ENCODE results near the gene ABI3BP. TPM values are rescaled to one million over a fixed set of nuclear protein-coding genes. Genes with fewer than 3 reads are reported as not detected.

ABI3BP gene
- total and polyA plus RNA-seq, 10 of the 15 experiments (the other 5 are each of a cell fraction or from before 2014, with no cell fraction given), result 0.03 to 0.42 (median 0.11) TPM; not detected in 4

- ChIA-PET CTCF (interaction anchor here (0.7 kb wide), 1 partner anchor 143 kb away, joined by 3 read pairs; no protein-coding TSS in a partner anchor), SMC1A (ENCODE audit: uncharacterized antibody, unreplicated experiment) (no interaction called here), POLR2A (interaction anchor here (0.7 kb wide), 1 partner anchor 103 kb away, joined by 5 read pairs; no protein-coding TSS in a partner anchor), RAD21 (ENCODE audit: unreplicated experiment) (no interaction called here)
- H3K36me3 ChIP-seq (ENCODE audit: control insufficient read depth in 2 of 2, insufficient read depth in 2 of 2, low read length in 1 of 2), result no peaks in the 10 kb centered on the region
- DNase-seq (ENCODE audit: low read depth, low spot score), result no peak
- no peaks in the 10 kb centered on the region for H3K27me3 ChIP-seq (replicated peaks in 1 of 2; ENCODE audit: control insufficient read depth in 2 of 2, insufficient read depth in 2 of 2, low read length in 1 of 2)
- FAIRE-seq, result no peak
- no peak overlapping the region for H3K4me2 ChIP-seq (ENCODE audit: control insufficient read depth, insufficient read depth)
- no peak overlapping the region for H3K4me3 ChIP-seq
- ATAC-seq, result no peak
- no TSS peak for BruUV-seq (replicated peaks)
- H3K4me1 ChIP-seq (ENCODE audit: control insufficient read depth, insufficient read depth, low read length), result no peaks in the 10 kb centered on the region
- in situ Hi-C loops (cut with MboI) (no loop called here), intact Hi-C loops (cut with micrococcal nuclease; ENCODE audit: unreplicated experiment) (no loop called here)
- WGBS (ENCODE audit: insufficient coverage, insufficient replicate concordance, low lambda C conversion rate, missing lambda C conversion rate), result 15% methylated on average over 2 of the region's 2 CpGs
- no peaks in the 10 kb centered on the region for H4K20me1 ChIP-seq (ENCODE audit: control insufficient read depth, insufficient read depth)
- TF ChIP-seq NFYA (IDR thresholded peaks at IDR 0.05; ENCODE audit: borderline replicate concordance, low read depth, low read length) (no peak), PKNOX1 (IDR thresholded peaks at IDR 0.05) (no peak), JUNB (IDR thresholded peaks at IDR 0.05) (no peak), RAD21 (IDR thresholded peaks at IDR 0.05; ENCODE audit: insufficient read depth, low read depth, low read length) (no peak), POLR2AphosphoS2 (IDR thresholded peaks at IDR 0.05; ENCODE audit: low read depth, low read length) (no peak), ZZZ3 (IDR thresholded peaks at IDR 0.05; ENCODE audit: control insufficient read depth, insufficient read length, low read depth) (no peak), IRF5 (IDR thresholded peaks at IDR 0.05; ENCODE audit: borderline replicate concordance) (no peak), CBFB (IDR thresholded peaks at IDR 0.05; ENCODE audit: low read depth) (no peak), IKZF1 (conservative IDR thresholded peaks at IDR 0.05) (no peak), BCL3 (IDR thresholded peaks at IDR 0.05; ENCODE audit: borderline replicate concordance, insufficient read depth, low read depth, low read length, poor library complexity, severe bottlenecking) (no peak), MTA2 (IDR thresholded peaks at IDR 0.05; ENCODE audit: low read depth) (no peak), ZNF384 (IDR thresholded peaks at IDR 0.05; ENCODE audit: borderline replicate concordance, low read depth, low read length) (no peak), FOXM1 (IDR thresholded peaks at IDR 0.05; ENCODE audit: low read depth, low read length) (no peak), ELK1 (IDR thresholded peaks at IDR 0.05; ENCODE audit: low read depth, low read length) (no peak), NFIC (IDR thresholded peaks at IDR 0.05; ENCODE audit: low read depth, low read length) (no peak), NR2C1 (IDR thresholded peaks at IDR 0.05) (no peak), BCLAF1 (IDR thresholded peaks at IDR 0.05) (no peak)
- no peaks in the 10 kb centered on the region for H3K79me2 ChIP-seq (ENCODE audit: control insufficient read depth, insufficient read depth, low read length)
- H3K9ac ChIP-seq (ENCODE audit: control insufficient read depth, insufficient read depth, low read length), result no peak overlapping the region
- no peaks in the 10 kb centered on the region for H3K9me3 ChIP-seq (replicated peaks; ENCODE audit: control insufficient read depth, insufficient read depth, low read length)
- no peak overlapping the region for H3K27ac ChIP-seq (ENCODE audit: control insufficient read depth, insufficient read depth)
- H2AFZ ChIP-seq (ENCODE audit: control insufficient read depth, low read depth, low read length), result no peak overlapping the region
Observed at GRCh38 chr3:100877286-100877685, 115.9 kb downstream of the ABI3BP start.
